Mesendoderm (in vitro differentiated cells): Measurements from ENCODE around the gene TMEM54.

Experiments used
- DNase-seq: peaks from one replicate; pipeline ENCODE4 v3.0.0; 2013
- H2AK5ac ChIP-seq: 2 replicates; pipeline ENCODE4 v1.6.1; 2013; ENCODE audit warnings: low read length, inconsistent platforms
- H2BK120ac ChIP-seq: 2 replicates; pipeline ENCODE4 v1.6.1; 2013; ENCODE audit warnings: low read depth, mild to moderate bottlenecking, low read length, moderate library complexity, mixed read lengths
- H2BK15ac ChIP-seq: replicated peaks from 2 replicates; pipeline ENCODE4 v1.6.1; 2013; ENCODE audit warnings: low read depth, mild to moderate bottlenecking, moderate library complexity
- H2BK5ac ChIP-seq: 2 replicates; pipeline ENCODE4 v1.6.1; 2013; ENCODE audit warnings: low read length, inconsistent platforms
- H3K18ac ChIP-seq: 2 replicates; pipeline ENCODE4 v1.6.1; 2013; ENCODE audit warnings: mild to moderate bottlenecking, low read length, mixed read lengths
- H3K23ac ChIP-seq: one replicate; pipeline ENCODE4 v1.6.1; 2013; ENCODE audit warnings: low read length
- H3K27ac ChIP-seq: 2 replicates; pipeline ENCODE4 v1.5.1; 2013; ENCODE audit warnings: low read depth, mild to moderate bottlenecking, inconsistent platforms, low read length, moderate library complexity
- H3K27me3 ChIP-seq: 2 replicates; pipeline ENCODE4 v1.6.1; 2013; ENCODE audit warnings: low read length, control low read depth, mild to moderate bottlenecking, inconsistent platforms; ENCODE audit not compliant: insufficient read depth, poor library complexity
- H3K36me3 ChIP-seq: 2 replicates; pipeline ENCODE4 v1.6.1; 2013; ENCODE audit warnings: low read length, inconsistent platforms; ENCODE audit not compliant: control insufficient read depth, insufficient read depth
- H3K4ac ChIP-seq: one replicate; pipeline ENCODE4 v1.6.1; 2013; ENCODE audit warnings: low read depth, mild to moderate bottlenecking, low read length, moderate library complexity
- H3K4me1 ChIP-seq: 2 replicates; pipeline ENCODE4 v1.6.1; 2013; ENCODE audit warnings: low read depth, low read length, inconsistent platforms; ENCODE audit not compliant: control insufficient read depth
- H3K4me2 ChIP-seq: 2 replicates; pipeline ENCODE4 v1.6.1; 2013; ENCODE audit warnings: low read length
- H3K4me3 ChIP-seq: 2 replicates; pipeline ENCODE4 v1.5.1; 2013; ENCODE audit warnings: mild to moderate bottlenecking, low read length
- H3K56ac ChIP-seq: one replicate; pipeline ENCODE4 v1.6.1; 2013; ENCODE audit warnings: low read length
- H3K79me1 ChIP-seq: 2 replicates; pipeline ENCODE4 v1.6.1; 2013; ENCODE audit warnings: low read length, inconsistent platforms
- H3K79me2 ChIP-seq: 2 replicates; pipeline ENCODE4 v1.6.1; 2013; ENCODE audit warnings: mild to moderate bottlenecking, low read length; ENCODE audit not compliant: control insufficient read depth, insufficient read depth
- H3K9ac ChIP-seq: 2 replicates; pipeline ENCODE4 v1.6.1; 2013; ENCODE audit warnings: low read length, inconsistent platforms
- H4K5ac ChIP-seq: one replicate; pipeline ENCODE4 v1.6.1; 2013; ENCODE audit warnings: low read length
- H4K8ac ChIP-seq: one replicate; pipeline ENCODE4 v1.6.1; 2013; ENCODE audit warnings: low read depth, mild to moderate bottlenecking, control low read depth, low read length, moderate library complexity
- WGBS: extraction: QIAGEN DNeasy Blood & Tissue Kit; methylation state at CpG from one replicate; pipeline ENCODE4 v1.1.7; 2013; ENCODE audit warnings: low lambda C conversion rate, missing lambda C conversion rate; ENCODE audit not compliant: insufficient coverage; ENCODE audit errors: extremely low coverage; 5-methylcytosine and 5-hydroxymethylcytosine counted together

The TMEM54 gene

DNA sequence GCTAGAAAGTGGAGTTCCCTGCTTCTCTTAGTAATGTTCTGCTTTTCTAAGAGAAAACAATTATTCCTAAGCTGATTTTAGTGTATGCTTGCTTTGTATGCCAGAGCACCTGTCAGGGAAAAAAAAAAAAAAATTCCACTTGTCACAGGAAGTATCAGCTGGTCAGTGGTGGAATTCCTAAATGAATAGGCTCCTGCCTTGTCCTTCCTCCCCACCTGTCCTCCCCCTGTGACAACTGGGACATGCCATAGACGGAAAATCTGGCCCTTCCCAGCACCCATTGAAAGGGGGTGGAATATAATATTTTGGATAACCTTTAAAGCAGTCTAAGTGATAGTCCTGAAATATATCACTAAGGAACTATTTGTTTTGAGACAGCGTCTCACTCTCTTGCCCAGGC is 41.3 kb downstream of the TMEM54 start:
- no peak overlapping the region for H3K23ac ChIP-seq
- H4K5ac ChIP-seq: no peak overlapping the region
- no peaks in the 10 kb centered on the region for H3K79me2 ChIP-seq
- H3K4me2 ChIP-seq: no peak overlapping the region
- H2BK5ac ChIP-seq: no peak overlapping the region
- no peak for DNase-seq
- WGBS: no CpG with 5 or more reads among the region's 2 CpGs
- H3K4me1 ChIP-seq: no peaks in the 10 kb centered on the region
- H3K18ac ChIP-seq: no peak overlapping the region
- no peak overlapping the region for H3K9ac ChIP-seq
- H3K36me3 ChIP-seq: no peaks in the 10 kb centered on the region
- no peaks in the 10 kb centered on the region for H3K79me1 ChIP-seq
- H3K4me3 ChIP-seq: no peak overlapping the region
- no peak overlapping the region for H4K8ac ChIP-seq
- no peak overlapping the region for H2AK5ac ChIP-seq
- no peak overlapping the region for H3K4ac ChIP-seq
- H3K27me3 ChIP-seq: no peaks in the 10 kb centered on the region
- no peak overlapping the region for H2BK120ac ChIP-seq
- no peak overlapping the region for H2BK15ac ChIP-seq
- H3K27ac ChIP-seq: no peak overlapping the region
- no peak overlapping the region for H3K56ac ChIP-seq

DNA sequence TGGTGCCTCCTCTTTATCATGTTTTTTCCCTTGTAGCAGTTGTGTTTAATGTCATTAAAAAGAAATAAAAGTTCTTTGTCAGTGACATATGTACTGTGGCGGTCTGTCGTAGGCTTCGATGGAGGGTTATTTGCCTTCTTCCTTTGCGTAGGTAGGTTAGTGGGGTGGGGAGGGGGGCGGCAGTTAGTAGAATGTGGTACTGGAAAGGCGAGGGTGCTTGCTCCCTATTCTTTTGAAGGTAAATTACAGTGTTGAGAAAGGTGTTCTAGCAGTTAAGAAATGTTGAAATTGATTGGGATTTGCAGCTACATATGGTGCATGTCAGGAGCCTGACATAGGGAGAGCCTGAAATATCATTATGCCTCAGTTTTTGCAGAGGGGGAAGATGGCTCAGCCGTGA is 42.4 kb downstream of the TMEM54 start:
- no peak overlapping the region for H3K4me2 ChIP-seq
- no peak overlapping the region for H3K18ac ChIP-seq
- H3K4ac ChIP-seq: no peak overlapping the region
- H3K27me3 ChIP-seq: no peaks in the 10 kb centered on the region
- no peak overlapping the region for H3K56ac ChIP-seq
- no peak overlapping the region for H3K9ac ChIP-seq
- H3K36me3 ChIP-seq: no peaks in the 10 kb centered on the region
- no peak overlapping the region for H3K23ac ChIP-seq
- no peaks in the 10 kb centered on the region for H3K79me2 ChIP-seq
- H2BK15ac ChIP-seq: no peak overlapping the region
- no peak overlapping the region for H2AK5ac ChIP-seq
- DNase-seq: no peak
- H4K5ac ChIP-seq: no peak overlapping the region
- no CpG with 5 or more reads among the region's 7 CpGs for WGBS
- H4K8ac ChIP-seq: no peak overlapping the region
- no peak overlapping the region for H3K4me3 ChIP-seq
- H3K4me1 ChIP-seq: no peaks in the 10 kb centered on the region
- no peak overlapping the region for H3K27ac ChIP-seq
- no peak overlapping the region for H2BK5ac ChIP-seq
- H3K79me1 ChIP-seq: no peaks in the 10 kb centered on the region
- no peak overlapping the region for H2BK120ac ChIP-seq

DNA sequence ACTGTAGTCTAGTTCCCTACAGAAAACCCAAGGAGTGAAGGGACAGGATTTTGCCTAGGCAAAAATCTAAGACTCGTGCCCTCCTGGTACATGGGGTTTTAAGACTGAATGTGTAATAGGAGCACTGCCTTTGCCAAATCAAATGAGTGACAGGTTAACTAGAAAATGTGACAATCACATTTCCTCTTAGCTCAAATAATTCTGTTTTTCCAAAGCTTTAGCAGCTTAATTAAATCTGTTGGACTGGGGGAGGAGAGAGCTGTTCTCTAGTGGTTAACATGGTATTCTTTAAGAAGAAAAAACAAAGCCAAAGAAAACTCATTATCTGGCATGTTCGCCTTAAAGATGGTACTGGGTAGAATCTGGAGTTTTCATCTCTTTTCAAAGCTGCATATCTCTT is 43.1 kb downstream of the TMEM54 start:
- H3K79me2 ChIP-seq: no peaks in the 10 kb centered on the region
- no peak overlapping the region for H3K4me2 ChIP-seq
- H4K8ac ChIP-seq: no peak overlapping the region
- no peak overlapping the region for H3K9ac ChIP-seq
- no peaks in the 10 kb centered on the region for H3K4me1 ChIP-seq
- H3K56ac ChIP-seq: no peak overlapping the region
- H4K5ac ChIP-seq: no peak overlapping the region
- no peak overlapping the region for H3K23ac ChIP-seq
- no peak overlapping the region for H2BK5ac ChIP-seq
- no peak overlapping the region for H3K4me3 ChIP-seq
- no peaks in the 10 kb centered on the region for H3K79me1 ChIP-seq
- H3K18ac ChIP-seq: no peak overlapping the region
- H3K27me3 ChIP-seq: no peaks in the 10 kb centered on the region
- no peak overlapping the region for H2BK15ac ChIP-seq
- DNase-seq: no peak
- no peak overlapping the region for H3K4ac ChIP-seq
- no peak overlapping the region for H3K27ac ChIP-seq
- H2AK5ac ChIP-seq: no peak overlapping the region
- WGBS: no CpG with 5 or more reads among the region's 2 CpGs
- no peak overlapping the region for H2BK120ac ChIP-seq
- no peaks in the 10 kb centered on the region for H3K36me3 ChIP-seq

DNA sequence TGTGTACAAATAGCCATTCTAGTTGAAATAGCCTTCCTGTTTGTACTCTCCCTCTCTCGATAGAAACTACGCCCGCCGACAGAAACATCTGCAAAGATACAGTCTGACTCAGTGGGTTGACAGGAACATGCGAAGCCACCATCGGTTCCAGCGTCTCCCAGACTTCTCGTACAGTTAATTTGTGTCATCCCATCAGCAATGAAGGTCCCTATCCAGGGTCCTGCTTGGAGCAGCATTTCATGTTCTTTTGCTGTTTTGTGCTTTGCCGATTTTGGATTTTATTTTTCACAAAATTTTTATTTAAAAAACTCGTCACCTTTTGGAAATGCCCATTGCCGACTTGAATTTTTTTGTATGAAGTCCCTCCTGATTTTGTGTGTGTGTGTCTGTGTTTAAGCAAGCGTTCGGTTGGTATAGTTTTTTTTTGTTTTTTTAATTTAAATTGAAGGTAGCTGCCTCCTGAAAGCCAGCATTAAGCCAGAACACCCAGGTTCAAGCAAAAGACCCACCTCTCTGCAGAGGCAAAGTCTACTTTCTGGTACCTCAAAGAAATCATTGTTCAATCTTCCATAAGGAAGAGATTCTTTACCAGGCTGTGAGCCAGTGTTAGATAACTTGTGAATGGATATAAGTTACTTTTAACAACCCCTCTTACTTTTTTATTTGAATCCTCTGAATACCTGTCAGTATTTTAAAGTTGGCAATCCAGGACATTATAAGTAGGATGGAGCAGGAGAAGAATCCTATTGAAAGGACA is 45.1 kb downstream of the TMEM54 start:
- Histone ChIP-seq H2AK5ac (no peak overlapping the region), H2BK120ac (no peak overlapping the region), H3K36me3 (peaks cover 1% of the 10 kb centered on the region), H2BK15ac (no peak overlapping the region), H3K27ac (no peak overlapping the region), H3K18ac (no peak overlapping the region), H3K4ac (no peak overlapping the region), H3K4me3 (no peak overlapping the region), H3K4me1 (no peaks in the 10 kb centered on the region), H4K5ac (no peak overlapping the region), H3K27me3 (no peaks in the 10 kb centered on the region), H3K4me2 (no peak overlapping the region), H4K8ac (no peak overlapping the region), H2BK5ac (no peak overlapping the region), H3K23ac (no peak overlapping the region), H3K79me2 (no peaks in the 10 kb centered on the region), H3K79me1 (no peaks in the 10 kb centered on the region), H3K56ac (no peak overlapping the region), H3K9ac (no peak overlapping the region)
- WGBS: no CpG with 5 or more reads among the region's 13 CpGs
- no peak for DNase-seq

DNA sequence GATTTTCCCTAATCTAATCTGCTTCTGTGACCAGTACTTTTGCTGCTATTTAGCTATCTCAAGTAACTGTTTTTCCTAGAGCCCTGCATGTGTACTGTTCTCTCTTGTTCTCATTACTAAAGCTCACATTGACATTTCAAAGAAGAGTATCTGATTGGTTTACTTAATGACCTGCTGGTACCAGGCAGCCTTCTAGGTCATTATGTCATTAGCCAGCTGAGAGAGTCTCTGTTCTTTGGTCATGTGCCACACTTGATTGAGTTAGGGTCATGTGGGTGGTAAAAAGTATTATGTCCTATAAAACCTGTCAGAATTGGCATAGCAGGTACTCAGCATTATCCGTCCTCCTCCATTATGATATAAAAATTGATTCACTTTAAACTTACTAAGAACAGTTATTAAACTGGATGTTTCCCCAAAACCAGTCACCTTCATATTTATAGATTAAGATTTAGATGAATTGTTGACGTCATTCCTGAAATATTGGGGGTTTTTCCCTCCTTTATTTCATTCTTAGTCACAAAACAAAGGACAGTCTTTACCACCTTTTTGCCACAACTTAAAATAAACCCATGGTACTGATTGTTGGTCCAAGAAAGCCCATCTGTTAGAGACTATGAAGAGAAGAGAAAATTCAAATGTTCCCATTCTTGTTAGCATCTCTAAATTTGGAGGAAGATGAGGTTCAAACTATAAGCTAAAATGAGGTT is 52.7 kb downstream of the TMEM54 start:
- Histone ChIP-seq H4K8ac (no peak overlapping the region), H3K9ac (no peak overlapping the region), H2BK120ac (no peak overlapping the region)

More for the DNA sequence above, 52.7 kb downstream of the TMEM54 start:
- no peak overlapping the region for H2AK5ac ChIP-seq
- peaks cover 2% of the 10 kb centered on the region for H3K4me1 ChIP-seq
- H3K18ac ChIP-seq: no peak overlapping the region
- peaks cover 1% of the 10 kb centered on the region for H3K36me3 ChIP-seq
- no peak overlapping the region for H4K5ac ChIP-seq
- no peak overlapping the region for H2BK15ac ChIP-seq
- no peak overlapping the region for H3K23ac ChIP-seq
- H3K79me2 ChIP-seq: no peaks in the 10 kb centered on the region
- no peak overlapping the region for H3K56ac ChIP-seq
- H2BK5ac ChIP-seq: no peak overlapping the region
- no peak for DNase-seq
- no peak overlapping the region for H3K4me2 ChIP-seq
- no CpG with 5 or more reads among the region's 2 CpGs for WGBS
- H3K79me1 ChIP-seq: no peaks in the 10 kb centered on the region
- no peak overlapping the region for H3K27ac ChIP-seq
- H3K4ac ChIP-seq: no peak overlapping the region
- no peaks in the 10 kb centered on the region for H3K27me3 ChIP-seq
- H3K4me3 ChIP-seq: no peak overlapping the region
